ENCODE data around the gene CCNI.

GRCh38 chr4:77074981-77075855 is 571 bp downstream of the CCNI start:
- TF ChIP-seq EZH2 (IDR thresholded peaks at IDR 0.05) (no peak), POLR2AphosphoS5 (IDR thresholded peaks at IDR 0.05; ENCODE audit: borderline replicate concordance, low read depth, low read length) (no peak), FOXP2 (optimal IDR thresholded peaks at IDR 0.05; ENCODE audit: control extremely low read depth, extremely low read length, insufficient read depth) (no peak)
